Activated T-cell treated with anti-CD3 and anti-CD28 coated beads, Interleukin-2, amount 50 U/mL, for 72 hours (primary cell): Measurements from ENCODE around the gene TPP1. TPM values are rescaled to one million over a fixed set of nuclear protein-coding genes. Genes with fewer than 3 reads are reported as not detected.

ENCODE experiments used
- ATAC-seq, 2 donors: fragments of 150-1000 bp; cut with Tn5 transposase; replicated peaks in 1 of 2; 2 replicates each; pipeline ENCODE4 v1.10.0; 2021; ENCODE audit warnings: moderate library complexity in 2 of 2, mild to moderate bottlenecking in 1 of 2
- DNase-seq, 2 donors: peaks; one replicate each; pipeline ENCODE4 v3.0.0; 2021 to 2022; ENCODE audit warnings: mixed read lengths in 1 of 2
- H3K27ac Mint-ChIP-seq: one replicate; pipeline ENCODE4 v1.8.0; 2022; ENCODE audit warnings: mild to moderate bottlenecking, moderate library complexity, mixed read lengths
- H3K27me3 Mint-ChIP-seq: one replicate; pipeline ENCODE4 v1.8.0; 2022; ENCODE audit warnings: low read depth, mixed read lengths
- H3K36me3 Mint-ChIP-seq, 2 donors: one replicate each; pipeline ENCODE4 v1.8.0; 2022; ENCODE audit warnings: mixed read lengths in 2 of 2, mild to moderate bottlenecking in 1 of 2; ENCODE audit not compliant: insufficient read depth in 2 of 2
- H3K4me1 Mint-ChIP-seq: one replicate; pipeline ENCODE4 v1.8.0; 2022; ENCODE audit warnings: low read depth, mixed read lengths
- H3K4me3 Mint-ChIP-seq, 2 donors: one replicate each; pipeline ENCODE4 v1.8.0; 2022; ENCODE audit warnings: mild to moderate bottlenecking in 2 of 2, mixed read lengths in 2 of 2, moderate library complexity in 2 of 2
- H3K9me3 Mint-ChIP-seq, 2 donors: one replicate each; pipeline ENCODE4 v1.8.0; 2022; ENCODE audit warnings: mixed read lengths in 2 of 2
- total RNA-seq, 2 donors: library from RNA; stranded (reverse); gene quantifications; one replicate each; pipeline ENCODE4 v1.2.3, GENCODE V29; 2022

TPP1 gene
- total RNA-seq, 2 donors from 2014 or later = 56.0 to 62.1 TPM

DNA sequence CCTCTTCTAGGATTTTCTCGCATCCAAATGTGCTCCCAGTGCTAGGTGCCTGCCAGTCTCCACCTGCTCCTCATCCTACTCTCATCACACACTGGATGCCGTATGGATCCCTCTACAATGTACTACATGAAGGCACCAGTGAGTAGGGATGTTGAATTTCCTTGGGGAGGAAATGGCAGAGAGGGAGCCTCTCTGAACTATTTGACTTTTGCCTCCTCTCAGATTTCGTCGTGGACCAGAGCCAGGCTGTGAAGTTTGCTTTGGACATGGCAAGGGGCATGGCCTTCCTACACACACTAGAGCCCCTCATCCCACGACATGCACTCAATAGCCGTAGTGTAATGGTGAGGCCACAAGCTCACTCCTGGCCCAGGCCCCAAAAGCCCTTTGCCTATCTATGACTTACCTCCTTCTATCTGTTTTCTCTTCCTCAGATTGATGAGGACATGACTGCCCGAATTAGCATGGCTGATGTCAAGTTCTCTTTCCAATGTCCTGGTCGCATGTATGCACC is 9.7 kb downstream of the TPP1 start:
- no peak overlapping the region for H3K4me3 Mint-ChIP-seq
- DNase-seq = no peak
- peaks cover 8 to 18% of the 10 kb centered on the region in 2 donors for H3K36me3 Mint-ChIP-seq
- no peaks in the 10 kb centered on the region for H3K9me3 Mint-ChIP-seq
- H3K27me3 Mint-ChIP-seq = no peaks in the 10 kb centered on the region
- H3K4me1 Mint-ChIP-seq = peaks cover 38% of the 10 kb centered on the region
- H3K27ac Mint-ChIP-seq = no peak overlapping the region
- no peak for ATAC-seq

DNA sequence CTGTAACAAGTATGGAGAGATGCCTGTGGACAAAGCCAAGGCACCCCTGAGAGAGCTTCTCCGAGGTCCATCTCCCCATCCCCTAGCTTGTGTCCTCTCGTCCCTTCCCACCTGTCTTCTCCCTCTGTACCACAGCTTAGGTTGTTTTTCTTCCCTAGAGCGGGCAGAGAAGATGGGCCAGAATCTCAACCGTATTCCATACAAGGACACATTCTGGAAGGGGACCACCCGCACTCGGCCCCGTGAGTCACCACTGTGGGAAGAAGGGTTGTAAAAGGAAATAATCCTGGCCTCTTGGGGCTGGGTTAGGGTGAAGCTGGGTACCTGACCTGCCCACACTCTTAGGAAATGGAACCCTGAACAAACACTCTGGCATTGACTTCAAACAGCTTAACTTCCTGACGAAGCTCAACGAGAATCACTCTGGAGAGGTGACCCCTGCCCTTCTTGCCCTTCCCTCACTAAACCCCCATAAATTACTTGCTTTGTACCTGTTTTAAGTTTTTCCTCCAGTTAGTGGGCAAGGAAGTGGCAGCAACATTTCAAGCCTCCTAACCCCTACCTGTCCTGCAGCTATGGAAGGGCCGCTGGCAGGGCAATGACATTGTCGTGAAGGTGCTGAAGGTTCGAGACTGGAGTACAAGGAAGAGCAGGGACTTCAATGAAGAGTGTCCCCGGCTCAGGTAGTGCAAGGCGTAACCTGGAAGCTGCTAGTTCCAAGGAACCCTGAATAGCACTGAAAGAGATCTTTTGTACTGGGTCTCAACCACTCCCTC is 10.3 kb downstream of the TPP1 start:
- Mint-ChIP-seq H3K4me3 (no peak overlapping the region), H3K27ac (no peak overlapping the region), H3K9me3 (no peaks in the 10 kb centered on the region), H3K4me1 (peaks cover 38% of the 10 kb centered on the region), H3K27me3 (no peaks in the 10 kb centered on the region), H3K36me3 (peaks cover 8 to 18% of the 10 kb centered on the region in 2 donors)
- ATAC-seq (no peak), DNase-seq (no peak)

DNA sequence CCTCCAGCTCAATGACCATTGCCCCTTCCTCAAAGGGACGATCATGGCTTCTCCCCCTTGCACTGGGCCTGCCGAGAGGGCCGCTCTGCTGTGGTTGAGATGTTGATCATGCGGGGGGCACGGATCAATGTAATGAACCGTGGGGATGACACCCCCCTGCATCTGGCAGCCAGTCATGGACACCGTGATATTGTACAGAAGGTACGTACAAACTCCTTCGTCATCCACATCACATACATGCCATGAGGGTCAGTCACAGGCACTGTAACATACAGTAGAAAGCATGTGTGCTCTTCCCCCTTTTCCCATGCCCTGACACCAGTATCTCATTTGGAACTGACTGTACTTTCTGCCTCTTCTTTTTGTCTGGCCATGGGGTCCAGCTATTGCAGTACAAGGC is 11.2 kb downstream of the TPP1 start:
- Mint-ChIP-seq H3K27ac (no peak overlapping the region), H3K4me1 (peaks cover 38% of the 10 kb centered on the region), H3K9me3 (no peaks in the 10 kb centered on the region), H3K27me3 (no peaks in the 10 kb centered on the region), H3K4me3 (no peak overlapping the region), H3K36me3 (peaks cover 8 to 18% of the 10 kb centered on the region in 2 donors)
- ATAC-seq (no peak), DNase-seq (no peak)

DNA sequence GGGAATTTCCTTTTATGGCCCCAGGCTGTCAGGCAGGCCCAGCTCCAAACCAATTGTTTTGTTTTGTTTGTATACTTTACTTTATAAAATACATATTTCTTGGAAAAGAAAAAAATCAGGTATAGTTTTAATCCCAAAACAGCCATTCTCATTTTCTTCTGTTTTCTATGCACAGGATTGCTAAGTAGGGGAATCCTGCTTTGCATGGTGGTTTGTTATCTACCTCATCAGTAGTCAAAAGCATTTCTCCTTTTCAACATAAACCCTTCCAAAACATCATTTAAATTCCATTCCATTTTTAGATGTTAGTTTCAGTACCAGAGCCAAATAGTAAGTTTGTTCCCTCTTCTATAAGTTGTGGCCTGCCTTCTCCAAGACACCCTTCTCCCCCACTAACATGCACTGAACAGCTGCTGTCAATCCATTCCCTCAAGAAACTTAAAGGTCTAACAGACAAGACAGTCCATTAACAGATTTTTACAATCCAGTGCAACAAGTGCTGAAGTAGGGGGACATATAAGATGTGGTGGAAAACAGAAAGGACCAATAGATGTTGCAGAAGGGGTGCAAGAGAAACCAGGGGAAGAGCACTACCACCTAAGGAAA is 11.9 kb downstream of the TPP1 start:
- Mint-ChIP-seq H3K27ac (peak overlapping the region; percentile 72), H3K27me3 (no peaks in the 10 kb centered on the region), H3K36me3 (peaks cover 8 to 18% of the 10 kb centered on the region in 2 donors), H3K4me3 (peak overlapping the region in 1 of 2 donors; percentile 73), H3K9me3 (no peaks in the 10 kb centered on the region), H3K4me1 (peaks cover 38% of the 10 kb centered on the region)
- ATAC-seq = no peak
- DNase-seq = no peak

DNA sequence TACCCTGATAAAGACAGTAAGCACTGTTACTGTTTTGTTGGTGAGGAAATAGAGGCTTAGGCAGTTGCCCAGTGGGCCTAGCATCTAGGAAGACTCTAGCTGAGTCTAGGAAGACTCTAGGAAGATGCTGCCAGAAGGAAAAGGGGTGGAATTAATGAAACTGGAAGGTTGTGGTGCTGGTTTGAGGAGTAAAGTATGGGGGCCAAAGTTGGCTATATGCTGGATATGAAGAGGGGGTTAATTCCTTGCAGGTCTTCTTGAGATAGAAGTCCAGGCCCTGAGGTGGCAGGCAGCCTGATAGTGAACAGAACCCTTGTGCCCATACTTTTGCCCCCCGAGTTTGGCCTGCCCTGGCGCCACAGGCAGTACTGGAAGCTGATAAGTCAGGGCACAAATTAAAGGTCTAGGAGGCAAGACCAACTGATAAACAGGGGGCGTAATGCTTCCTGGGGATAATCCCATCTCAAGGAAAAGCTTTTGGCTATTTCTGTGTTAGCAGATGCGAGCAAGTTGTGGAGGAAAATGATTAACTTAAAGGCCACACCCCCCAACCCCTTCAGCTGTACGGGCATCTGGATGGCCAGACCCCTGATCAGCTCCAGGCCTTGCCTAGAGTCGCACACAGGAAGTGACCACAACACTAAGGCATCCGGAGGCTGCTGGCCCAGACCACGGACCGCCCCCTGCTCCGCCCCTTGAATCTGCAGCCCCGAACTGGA is 12.6 kb downstream of the TPP1 start:
- Mint-ChIP-seq H3K36me3 (peaks cover 8 to 18% of the 10 kb centered on the region in 2 donors), H3K4me3 (no peak overlapping the region), H3K4me1 (peaks cover 38% of the 10 kb centered on the region), H3K9me3 (no peaks in the 10 kb centered on the region), H3K27ac (peak overlapping the region; percentile 49), H3K27me3 (no peaks in the 10 kb centered on the region)
- DNase-seq (peak; percentile 79 to 82), ATAC-seq (peak; percentile 43 to 51)

DNA sequence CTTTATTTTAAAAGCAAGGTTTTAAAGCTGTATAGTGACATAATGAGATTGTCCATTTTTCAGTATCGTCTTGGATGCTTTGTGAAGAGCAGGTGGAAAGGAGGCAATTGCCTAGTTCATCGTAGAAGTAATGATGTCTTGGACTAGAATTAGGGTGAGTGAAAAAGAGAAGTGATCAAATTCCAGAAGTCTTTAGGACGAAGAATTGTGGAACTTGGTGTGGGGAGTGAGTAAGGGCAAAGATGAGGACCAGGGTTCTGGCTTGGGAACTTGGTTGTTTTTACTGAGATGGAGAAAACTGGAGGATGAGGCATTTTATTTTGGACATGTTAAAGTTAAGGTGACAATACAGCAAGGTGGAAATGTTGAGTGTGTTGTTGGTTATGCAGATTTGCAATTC is 14.4 kb downstream of the TPP1 start:
- H3K27me3 Mint-ChIP-seq = no peaks in the 10 kb centered on the region
- ATAC-seq (no peak), DNase-seq (no peak)
- H3K27ac Mint-ChIP-seq = no peak overlapping the region
- H3K4me1 Mint-ChIP-seq = peaks cover 21% of the 10 kb centered on the region
- H3K4me3 Mint-ChIP-seq = no peak overlapping the region
- no peaks in the 10 kb centered on the region for H3K9me3 Mint-ChIP-seq
- peaks cover 7 to 19% of the 10 kb centered on the region in 2 donors for H3K36me3 Mint-ChIP-seq

DNA sequence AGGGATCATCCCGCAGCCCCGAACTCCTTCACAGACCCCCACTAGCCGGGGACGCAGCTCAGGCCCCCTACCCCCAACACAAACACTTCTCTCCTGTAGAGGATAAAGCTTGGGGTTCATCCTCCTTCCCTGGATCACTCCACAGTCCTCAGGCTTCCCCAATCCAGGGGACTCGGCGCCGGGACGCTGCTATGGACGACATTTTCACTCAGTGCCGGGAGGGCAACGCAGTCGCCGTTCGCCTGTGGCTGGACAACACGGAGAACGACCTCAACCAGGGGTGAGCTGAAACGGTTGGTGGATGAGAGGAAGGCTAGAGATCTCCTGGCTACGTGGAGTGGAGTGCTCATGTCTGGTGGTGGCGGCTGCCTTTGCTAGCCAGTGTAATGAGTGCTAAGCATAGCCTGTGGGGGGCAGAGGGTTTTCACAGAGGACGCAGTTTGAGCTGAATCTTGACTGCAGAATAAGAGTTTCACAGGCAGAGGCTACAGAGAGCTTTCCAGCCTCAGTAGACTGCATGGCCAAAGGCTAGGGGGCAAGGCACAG is 15.1 kb downstream of the TPP1 start:
- Mint-ChIP-seq H3K9me3 (no peaks in the 10 kb centered on the region), H3K36me3 (peaks cover 7 to 14% of the 10 kb centered on the region in 2 donors), H3K27ac (no peak overlapping the region), H3K4me3 (no peak overlapping the region), H3K27me3 (no peaks in the 10 kb centered on the region), H3K4me1 (peaks cover 20% of the 10 kb centered on the region)
- peak; percentile 53 to 56 for ATAC-seq
- DNase-seq = peak; percentile 57 to 61

DNA sequence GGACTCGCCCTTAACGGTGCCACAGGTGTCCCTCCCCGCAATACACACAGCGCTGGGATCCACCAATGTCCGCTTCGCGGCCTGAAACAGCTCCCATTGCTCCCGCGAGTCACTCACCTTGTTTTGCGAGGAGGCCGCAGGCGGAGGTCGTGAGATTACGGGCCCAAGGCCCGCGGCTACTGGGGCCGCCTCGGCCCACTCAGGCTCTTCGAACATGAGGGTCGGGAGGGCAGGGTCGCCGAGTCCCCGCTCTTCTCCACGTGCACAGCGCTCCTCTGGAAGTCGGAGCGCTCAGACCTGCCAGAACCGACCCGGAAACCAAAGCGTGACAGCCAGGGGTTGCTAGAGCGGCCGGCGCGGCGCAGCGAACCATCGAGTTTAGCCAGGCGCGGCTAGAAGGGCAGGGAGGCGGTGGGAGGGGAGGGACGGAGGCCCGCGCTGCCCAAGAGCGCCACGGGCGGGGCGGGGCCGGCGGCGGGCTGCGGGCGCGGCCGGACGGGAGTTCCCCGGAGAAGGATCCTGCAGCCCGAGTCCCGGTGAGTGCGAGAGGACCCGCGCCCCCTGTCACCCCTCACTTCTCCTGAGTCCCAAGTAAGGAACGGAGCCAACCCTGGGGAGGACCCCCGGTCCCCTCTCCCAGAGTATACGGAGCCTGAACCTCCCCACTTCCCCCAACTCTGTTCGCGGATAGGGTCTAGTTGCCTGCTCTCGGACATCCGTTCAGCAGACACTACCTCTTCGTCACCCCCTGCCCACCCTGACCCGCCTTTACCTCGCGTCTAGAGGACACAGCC is 15.7 kb downstream of the TPP1 start, which contains the start of the genes ILK and RRP8:
ILK (plus strand) TSS at position 488 of the 794 bp plus-strand sequence. CDS start 498 bp downstream, outside the sequence.
RRP8 (minus strand) TSS at position 330 of the 794 bp plus-strand sequence; CDS start at position 216, 114 bp downstream.
- Mint-ChIP-seq H3K9me3 (no peaks in the 10 kb centered on the region), H3K27ac (no peak within 1 kb of the TSS), H3K4me1 (peaks cover 16% of the 10 kb centered on the region), H3K27me3 (no peaks in the 10 kb centered on the region), H3K36me3 (peaks cover 7 to 8% of the 10 kb centered on the region in 2 donors), H3K4me3 (no peak within 1 kb of the TSS)
- peak; percentile 84 for ATAC-seq
- DNase-seq = peak; percentile 91 to 92

DNA sequence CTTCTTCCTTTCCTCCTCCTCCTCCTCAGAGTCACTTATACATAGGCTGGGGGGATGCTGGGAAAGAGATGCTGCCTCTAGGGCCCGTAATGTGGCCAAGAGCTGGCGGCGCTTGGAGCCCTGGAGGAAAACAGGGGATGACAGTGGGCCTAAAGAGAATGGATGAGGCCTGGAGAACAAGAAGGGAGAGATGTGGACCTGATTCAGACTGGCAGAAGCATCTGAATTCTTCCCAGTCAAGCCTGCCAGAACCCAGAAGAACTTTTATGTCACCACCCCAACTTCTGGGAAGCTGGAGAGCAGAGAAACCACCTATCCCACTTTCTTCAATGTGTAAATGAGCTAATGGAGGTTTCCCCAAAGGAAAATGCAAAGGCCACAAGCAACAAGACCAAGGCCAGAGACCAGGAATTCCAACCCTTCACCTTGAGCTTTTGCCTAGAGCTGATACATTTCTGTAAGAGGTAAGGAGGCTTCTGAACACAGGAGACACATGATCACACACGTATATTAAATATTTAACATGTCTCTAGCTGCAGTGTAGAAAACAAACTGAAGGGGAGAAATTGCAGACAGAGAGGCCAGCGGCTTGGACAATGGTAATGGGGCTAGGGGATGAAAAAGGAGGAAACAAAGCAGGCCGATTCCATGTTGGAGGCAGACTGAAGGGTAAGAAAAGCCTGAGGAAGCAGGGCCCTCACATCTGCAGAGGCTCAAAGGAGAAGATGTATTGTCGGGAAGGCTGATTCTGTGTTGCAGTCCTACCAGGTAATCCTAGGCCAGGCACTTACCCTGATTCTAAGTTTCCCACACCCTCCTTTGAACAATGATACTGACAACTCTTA is 16.9 kb downstream of the TPP1 start:
- Mint-ChIP-seq H3K9me3 (no peaks in the 10 kb centered on the region), H3K36me3 (peaks cover 10 to 12% of the 10 kb centered on the region in 2 donors), H3K4me3 (no peak overlapping the region), H3K27ac (no peak overlapping the region), H3K4me1 (peaks cover 16% of the 10 kb centered on the region), H3K27me3 (no peaks in the 10 kb centered on the region)
- no peak for ATAC-seq
- no peak for DNase-seq

DNA sequence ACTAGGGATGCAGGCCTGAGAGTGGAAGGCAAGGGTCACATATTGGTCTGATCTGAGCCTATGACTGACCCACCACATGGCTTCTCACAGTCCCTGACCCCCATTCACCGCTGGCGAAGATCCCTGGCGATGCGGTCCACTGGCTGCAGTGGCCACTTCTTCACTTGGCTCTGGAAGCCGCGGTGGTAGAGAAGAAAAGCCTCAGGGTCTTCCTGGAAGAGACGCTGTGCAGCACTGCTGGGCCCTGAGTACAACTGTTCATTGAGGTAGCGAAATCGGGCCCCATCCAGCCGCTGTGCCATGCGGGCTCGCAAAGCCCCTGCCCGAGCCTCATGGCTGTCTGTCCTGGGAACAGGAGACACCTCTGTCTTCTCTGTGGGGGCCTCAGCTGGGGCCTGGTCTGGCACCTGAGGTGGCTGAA is 18.2 kb downstream of the TPP1 start:
- no peaks in the 10 kb centered on the region for H3K27me3 Mint-ChIP-seq
- DNase-seq (no peak), ATAC-seq (no peak)
- H3K9me3 Mint-ChIP-seq = no peaks in the 10 kb centered on the region
- H3K4me1 Mint-ChIP-seq = peaks cover 14% of the 10 kb centered on the region
- no peak overlapping the region for H3K4me3 Mint-ChIP-seq
- no peak overlapping the region for H3K27ac Mint-ChIP-seq
- peaks cover 10 to 13% of the 10 kb centered on the region in 2 donors for H3K36me3 Mint-ChIP-seq

DNA sequence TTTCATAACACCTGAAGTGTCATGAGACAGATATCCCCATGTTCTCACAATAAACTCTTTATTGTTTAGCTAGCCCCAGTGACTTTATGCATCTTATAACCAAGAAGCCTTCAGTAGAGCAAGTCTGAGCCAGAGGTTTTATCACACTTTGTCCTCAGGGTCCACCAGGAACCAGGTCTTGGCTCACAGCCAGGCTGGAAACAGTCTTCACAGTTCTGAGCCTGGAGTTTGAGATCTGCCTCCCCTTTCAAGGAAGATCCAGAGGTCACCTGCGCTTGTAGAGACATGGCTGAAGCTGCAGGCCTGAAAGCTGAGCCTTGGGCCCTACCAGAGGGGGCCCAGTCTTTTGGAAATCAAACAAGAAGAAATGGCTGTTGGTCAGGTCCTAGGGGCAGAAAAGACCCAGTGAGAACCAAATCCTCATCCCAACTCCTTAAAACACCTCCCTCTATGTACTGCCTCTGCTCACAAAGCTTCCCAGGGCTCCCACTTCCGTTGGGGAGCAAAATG is 19.3 kb downstream of the TPP1 start:
- no peaks in the 10 kb centered on the region for H3K27me3 Mint-ChIP-seq

More for the DNA sequence above, 19.3 kb downstream of the TPP1 start:
- Mint-ChIP-seq H3K4me3 (no peak overlapping the region), H3K36me3 (peaks cover 10 to 15% of the 10 kb centered on the region in 2 donors), H3K9me3 (no peaks in the 10 kb centered on the region), H3K27ac (no peak overlapping the region), H3K4me1 (peaks cover 21% of the 10 kb centered on the region)
- no peak for ATAC-seq
- no peak for DNase-seq
